Measurements from ENCODE around the gene SLC6A16. TPM values are rescaled to one million over a fixed set of nuclear protein-coding genes. Genes with fewer than 3 reads are reported as not detected.
A peak's percentile ranks its signal among the peaks of the same experiment; 100 is the strongest.
"Not testable (repeated sequence)": the region's sequence is repeated elsewhere in the genome, so short reads cannot be mapped to it uniquely, and the experiment has no call there.

SLC6A16 gene
- total RNA-seq, 1 donor = 0.09 TPM

GRCh38 chr19:49315111-49315510 lies 9.9 kb downstream of the SLC6A16 start:
- no peak overlapping the region for H3K4me3 ChIP-seq (ENCODE audit: low read depth, low read length)
- TF ChIP-seq CTCF (IDR thresholded peaks at IDR 0.05; ENCODE audit: insufficient read depth, low read length) = no peak
- DNase-seq (ENCODE audit: low read depth) = no peak

- no peak for TF ChIP-seq CTCF (IDR thresholded peaks at IDR 0.05; ENCODE audit: insufficient read depth, low read length)
These were observed 15.9 kb downstream of the SLC6A16 start for GRCh38 chr19:49309087-49309486.

GRCh38 chr19:49306734-49307133 lies 18.3 kb downstream of the SLC6A16 start:
- not testable (repeated sequence) for H3K4me3 ChIP-seq (ENCODE audit: low read depth, low read length); DNase-seq (ENCODE audit: low read depth)

More at GRCh38 chr19:49309087-49309486, 15.9 kb downstream of the SLC6A16 start:
- DNase-seq (ENCODE audit: low read depth) = no peak
- H3K4me3 ChIP-seq (ENCODE audit: low read depth, low read length) = no peak overlapping the region

DNA sequence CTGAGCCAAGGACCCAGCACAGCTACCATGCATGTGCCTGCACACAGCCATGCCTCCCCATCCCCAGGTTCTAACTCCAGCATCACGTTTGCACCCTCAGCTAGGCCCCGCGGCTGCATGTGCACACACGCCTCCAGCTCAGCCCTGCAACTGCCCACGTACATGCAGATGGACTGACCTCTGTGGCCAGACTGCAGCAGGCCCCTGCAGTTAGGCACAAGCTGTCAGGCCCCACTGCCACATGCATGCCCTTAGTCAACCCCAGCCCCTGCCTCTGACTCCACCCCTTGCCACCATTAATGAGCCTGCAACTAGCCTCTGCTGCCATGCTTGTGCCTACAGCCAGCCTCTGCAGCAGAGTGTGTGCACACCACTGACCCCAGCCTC lies 23.1 kb downstream of the SLC6A16 start:
- no peak for TF ChIP-seq CTCF (IDR thresholded peaks at IDR 0.05; ENCODE audit: insufficient read depth, low read length)
- no peak for DNase-seq (ENCODE audit: low read depth)
- H3K4me3 ChIP-seq (ENCODE audit: low read depth, low read length) = no peak overlapping the region

- TF ChIP-seq CTCF (IDR thresholded peaks at IDR 0.05; ENCODE audit: insufficient read depth, low read length) = peak; percentile 80
- DNase-seq (ENCODE audit: low read depth) = peak; percentile 51
- H3K4me3 ChIP-seq (ENCODE audit: low read depth, low read length) = no peak overlapping the region
These were observed 23.7 kb downstream of the SLC6A16 start for GRCh38 chr19:49301165-49301865.

DNA sequence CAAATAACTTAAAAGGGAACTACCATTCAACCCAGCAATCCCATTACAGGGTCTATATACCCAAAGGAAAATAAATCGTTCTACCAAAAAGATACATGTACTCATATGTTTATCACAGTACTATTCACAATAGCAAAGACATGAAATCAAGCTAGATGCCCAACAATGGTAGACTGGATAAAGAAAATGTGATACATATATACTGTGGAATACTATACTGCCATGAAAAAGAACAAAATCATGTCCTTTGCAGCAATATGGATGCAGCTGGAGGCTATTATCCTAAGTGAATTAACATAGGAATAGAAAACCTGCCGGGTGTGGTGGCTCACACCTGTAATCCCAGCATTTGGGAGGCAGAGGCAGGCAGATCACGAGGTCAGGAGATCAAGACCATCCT lies 26.3 kb downstream of the SLC6A16 start:
- not testable (repeated sequence) for DNase-seq (ENCODE audit: low read depth); H3K4me3 ChIP-seq (ENCODE audit: low read depth, low read length)

DNA sequence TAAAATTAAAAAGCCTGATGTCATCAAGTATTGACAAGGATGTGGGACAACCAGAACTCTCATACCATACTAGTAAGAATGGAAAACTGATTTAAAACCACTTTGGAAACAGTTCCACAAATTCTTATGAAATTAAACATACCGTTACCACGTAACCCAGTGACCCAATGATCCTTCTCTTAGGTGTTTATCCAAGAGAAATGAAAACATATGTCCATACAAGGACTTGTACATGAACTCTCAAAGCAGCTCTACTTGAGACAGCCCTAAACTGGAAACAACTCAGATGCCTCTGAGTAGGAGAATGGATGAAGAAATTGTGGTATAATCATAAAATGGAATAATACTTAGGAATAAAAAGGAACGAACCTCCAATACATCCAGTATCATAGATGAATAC lies 27.6 kb downstream of the SLC6A16 start:
- no peak for DNase-seq (ENCODE audit: low read depth)
- TF ChIP-seq CTCF (IDR thresholded peaks at IDR 0.05; ENCODE audit: insufficient read depth, low read length) = no peak

GRCh38 chr19:49295208-49295880 lies 29.6 kb downstream of the SLC6A16 start:
- H3K4me3 ChIP-seq (ENCODE audit: low read depth, low read length) = no peak overlapping the region
- TF ChIP-seq CTCF (IDR thresholded peaks at IDR 0.05; ENCODE audit: insufficient read depth, low read length) = no peak
- no peak for DNase-seq (ENCODE audit: low read depth)

More for the DNA sequence above, 27.6 kb downstream of the SLC6A16 start:
- no peak overlapping the region for H3K4me3 ChIP-seq (ENCODE audit: low read depth, low read length)
